Daoy (cell line): ENCODE results near the gene C17orf50. TPM values are rescaled to one million over a fixed set of nuclear protein-coding genes. Genes with fewer than 3 reads are reported as not detected.

Experiments
- DNase-seq: peaks from one replicate; pipeline ENCODE4 v3.0.0-alpha.2; 2015; ENCODE audit warnings: low read depth
- total RNA-seq: library from RNA; depleted of rRNA; stranded (reverse); fragments of >200 nt; shearing (Covaris generic); gene quantifications from 2 replicates; pipeline ENCODE4 v1.2.3, GENCODE V29; 2014

C17orf50 gene
- total RNA-seq, 1 experiment from 2014 or later: not detected

DNA sequence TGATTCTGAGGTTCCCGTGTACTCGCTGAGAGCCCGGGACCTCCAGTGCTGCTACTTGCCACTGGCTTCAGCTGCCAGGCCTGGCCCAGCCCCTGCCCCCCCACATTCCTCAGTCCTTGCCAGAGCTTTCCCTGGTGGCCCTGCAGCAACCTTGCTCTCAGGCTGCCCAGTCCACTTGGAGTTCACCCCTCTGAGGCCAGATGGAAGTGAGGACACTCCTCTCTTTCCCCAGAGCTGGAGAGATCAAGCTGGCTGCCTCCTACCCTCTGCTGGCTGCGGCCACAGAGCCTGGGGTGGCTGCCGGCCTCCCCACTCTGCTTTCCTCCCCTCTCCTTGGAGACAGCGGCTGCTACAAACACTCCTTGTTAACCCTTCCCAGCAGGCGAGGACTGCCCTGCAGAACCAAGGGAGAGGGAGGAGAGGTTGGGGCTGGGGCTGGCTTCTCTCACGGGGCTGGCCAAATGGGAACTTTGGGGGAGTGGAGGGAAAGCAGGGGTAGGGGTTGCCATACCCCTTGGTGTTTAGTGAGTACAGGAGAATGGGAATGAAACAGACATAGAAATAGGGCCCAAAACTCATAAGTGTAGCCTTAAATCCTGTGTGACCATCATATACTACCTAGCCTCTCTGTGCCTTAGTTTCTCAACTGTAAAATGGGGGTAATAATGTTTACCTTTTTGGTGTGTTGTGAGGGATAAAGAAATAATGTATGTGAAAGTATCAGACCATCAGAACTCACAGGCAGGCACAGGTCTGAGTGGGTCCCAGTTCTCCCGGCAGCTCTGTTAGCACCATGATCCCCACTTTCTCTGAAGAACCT is 7.5 kb upstream of the C17orf50 start, which contains the start of gene GAS2L2:
Gene GAS2L2 (minus strand): TSS at position 295 of the 820 bp plus-strand sequence. CDS start 389 bp downstream, outside the sequence.
- no peak for DNase-seq

DNA sequence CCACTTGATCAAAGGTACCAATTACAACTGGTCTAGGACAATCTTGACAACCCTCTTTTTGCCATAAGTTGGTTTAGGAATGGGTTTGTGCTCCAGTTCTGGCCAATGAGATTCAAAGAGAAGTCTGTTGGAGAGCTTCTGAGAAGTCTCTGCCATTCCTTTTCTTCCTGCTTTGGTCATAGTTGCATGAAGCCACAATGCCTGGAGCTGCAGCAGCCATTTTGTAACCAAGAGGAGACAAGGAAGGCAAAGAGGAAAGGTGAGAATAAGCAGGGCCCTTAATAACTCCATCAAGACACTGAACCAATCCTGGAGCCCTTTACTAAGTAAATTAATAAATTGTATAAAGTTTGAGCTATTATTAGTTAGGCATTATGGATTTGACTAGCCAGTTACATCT is 3.4 kb upstream of the C17orf50 start:
- no peak for DNase-seq

GRCh38 chr17:35761601-35762000 is 914 bp downstream of the C17orf50 start:
- no peak for DNase-seq

DNA sequence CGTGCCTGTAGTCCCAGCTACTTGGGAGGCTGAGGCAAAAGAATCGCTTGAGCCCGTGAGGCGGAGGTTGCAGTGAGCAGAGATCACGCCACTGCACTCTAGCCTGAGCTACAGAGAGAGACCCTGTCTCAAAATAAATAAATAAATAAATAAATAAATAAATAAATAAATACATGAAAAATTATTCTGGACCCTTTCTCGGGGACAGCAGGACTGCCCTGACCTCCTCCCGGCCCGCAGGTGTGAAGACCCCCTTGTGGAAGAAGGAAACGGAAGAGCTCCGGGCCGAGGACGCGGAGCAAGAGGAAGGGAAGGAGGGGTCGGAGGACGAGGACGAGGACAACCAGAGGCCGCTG is 3.1 kb downstream of the C17orf50 start:
- DNase-seq: no peak

- peak; percentile 92 for DNase-seq
Measured at GRCh38 chr17:35764123-35764991, 3.7 kb downstream of the C17orf50 start.

- no peak for DNase-seq
Measured at GRCh38 chr17:35765086-35765710, 4.5 kb downstream of the C17orf50 start.

DNA sequence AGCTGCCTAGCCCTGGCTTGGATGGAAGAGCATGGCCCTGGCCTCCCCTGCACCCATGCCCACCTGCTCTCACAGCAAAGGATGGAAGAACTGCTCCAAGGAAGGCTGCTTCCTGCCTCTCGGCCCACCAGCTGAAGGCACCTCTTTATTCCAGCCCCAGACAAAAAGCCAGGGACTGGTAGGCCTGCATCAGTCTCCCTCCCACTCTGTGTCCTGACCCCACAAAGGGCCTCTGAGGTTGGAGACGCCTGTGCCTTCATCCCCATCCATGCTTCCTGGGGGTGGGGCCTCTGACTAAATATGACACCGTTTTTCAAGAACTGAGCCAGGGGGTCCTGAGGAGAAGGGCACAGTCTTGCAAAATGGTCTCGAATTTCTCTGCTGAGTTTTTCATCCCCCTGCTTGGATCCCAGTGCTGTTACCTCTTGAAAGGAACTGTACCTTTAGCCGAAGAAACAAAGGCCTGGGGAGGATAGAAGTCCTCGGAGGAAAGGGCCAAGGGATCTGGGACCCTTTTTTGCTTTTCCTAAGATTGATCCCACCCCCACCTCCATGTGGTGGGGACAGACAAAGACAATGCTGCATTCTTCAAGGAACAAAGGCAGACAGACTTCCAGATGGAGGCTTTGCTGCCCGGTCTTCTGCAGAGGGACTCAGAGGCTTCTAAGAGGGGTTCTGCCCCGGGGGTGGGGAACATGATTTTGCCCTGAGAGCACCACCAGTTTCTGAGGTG is 5.2 kb downstream of the C17orf50 start:
- DNase-seq: no peak

- no peak for DNase-seq
Measured at GRCh38 chr17:35766489-35766877, 5.8 kb downstream of the C17orf50 start.

DNA sequence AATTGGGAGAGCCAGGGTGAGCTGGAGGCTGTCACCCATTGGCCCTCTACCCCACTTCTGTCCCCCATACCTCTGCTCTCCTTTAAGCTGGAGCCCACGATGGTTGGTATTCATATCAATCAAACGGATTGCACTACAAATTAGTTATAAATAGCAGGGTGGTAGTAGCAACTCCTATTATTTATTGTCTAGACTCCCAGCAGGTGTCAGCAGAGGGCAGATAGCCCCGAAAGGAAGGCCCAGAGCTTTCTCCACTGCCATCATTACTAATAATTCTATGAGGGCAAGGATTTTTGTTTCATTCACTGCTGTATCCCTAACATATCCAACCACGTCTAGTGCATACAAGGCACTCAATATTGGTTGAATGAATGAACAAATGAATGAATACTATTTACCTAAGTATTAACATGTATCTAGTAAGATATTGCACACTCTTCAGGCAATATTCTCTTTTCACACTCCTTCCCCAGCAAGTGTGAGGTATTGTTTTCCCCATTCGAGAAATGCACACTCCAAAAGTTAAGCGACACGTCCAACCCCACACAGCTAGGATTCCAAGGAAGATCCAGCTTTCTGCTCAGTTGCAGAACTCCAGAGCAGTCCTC is 6.3 kb downstream of the C17orf50 start:
- DNase-seq: no peak

DNA sequence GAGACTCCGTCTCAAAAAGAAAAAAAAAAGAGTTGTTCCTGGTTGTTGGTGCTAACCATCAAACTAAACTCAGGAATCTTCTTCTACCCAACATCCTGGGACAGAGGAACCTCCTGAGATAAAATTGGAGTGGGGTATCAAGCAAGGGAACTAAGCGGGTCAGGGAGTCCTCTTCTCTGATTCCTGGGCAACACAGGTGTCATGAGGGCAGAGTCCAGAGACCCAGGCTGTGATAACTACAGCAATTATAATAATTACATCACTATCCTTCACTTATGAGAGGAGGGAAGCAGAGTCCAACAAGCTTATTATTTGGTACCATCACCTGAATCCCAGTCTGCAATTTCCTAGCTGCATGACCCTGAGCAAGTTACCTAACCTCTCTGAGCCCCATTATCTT is 8.1 kb downstream of the C17orf50 start:
- DNase-seq: no peak

DNA sequence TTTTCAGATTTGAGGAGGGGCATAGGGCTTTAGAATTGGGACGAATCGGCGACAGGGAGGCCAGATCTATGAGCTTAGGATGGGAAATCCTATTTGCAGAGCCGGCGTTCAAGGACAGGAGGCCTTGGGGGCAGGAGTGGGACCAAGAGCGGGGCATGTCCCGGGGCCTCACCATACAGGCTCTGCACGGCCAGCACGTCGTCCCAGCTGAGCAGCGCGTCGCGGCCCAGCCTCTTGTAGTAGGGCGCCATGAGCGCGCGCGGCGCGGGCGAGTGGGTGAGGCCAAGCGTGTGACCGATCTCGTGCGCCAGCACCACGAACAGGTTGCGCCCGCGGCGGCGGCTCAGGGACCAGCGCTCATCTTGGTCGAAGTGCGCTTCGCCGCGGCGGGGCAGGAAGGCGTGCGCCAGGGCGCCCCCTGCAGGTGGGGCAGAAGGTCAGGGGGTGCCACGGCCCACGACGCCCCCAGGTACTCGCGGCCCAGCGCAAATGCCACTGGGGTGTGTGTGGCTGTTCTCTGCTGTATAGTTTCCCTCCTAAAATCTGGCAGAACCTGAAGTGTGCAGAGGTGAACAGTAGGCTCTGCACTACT is 9.3 kb downstream of the C17orf50 start:
- DNase-seq: no peak

DNA sequence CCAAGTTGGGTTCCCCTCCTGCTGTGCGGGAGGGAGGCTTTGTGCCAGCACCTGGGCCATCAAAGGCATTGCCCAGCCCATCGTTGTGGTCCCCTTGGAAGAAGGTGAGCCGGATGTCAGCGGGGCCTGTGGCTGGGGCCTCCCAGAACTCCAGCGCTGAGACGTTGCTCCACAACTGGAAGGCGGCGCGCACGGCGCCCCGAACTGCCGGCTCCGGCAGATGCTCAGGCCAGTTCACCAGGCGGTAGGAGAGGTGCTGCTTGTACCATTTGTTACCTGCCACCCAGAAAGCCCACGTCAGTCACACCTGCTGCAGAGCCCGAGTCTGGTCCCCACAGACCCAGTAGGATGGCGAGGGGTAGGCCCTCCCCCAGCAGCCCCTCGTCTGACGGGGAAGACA is 12.4 kb downstream of the C17orf50 start:
- DNase-seq: no peak

- DNase-seq: no peak
Measured at GRCh38 chr17:35773679-35774425, 13.2 kb downstream of the C17orf50 start.

DNA sequence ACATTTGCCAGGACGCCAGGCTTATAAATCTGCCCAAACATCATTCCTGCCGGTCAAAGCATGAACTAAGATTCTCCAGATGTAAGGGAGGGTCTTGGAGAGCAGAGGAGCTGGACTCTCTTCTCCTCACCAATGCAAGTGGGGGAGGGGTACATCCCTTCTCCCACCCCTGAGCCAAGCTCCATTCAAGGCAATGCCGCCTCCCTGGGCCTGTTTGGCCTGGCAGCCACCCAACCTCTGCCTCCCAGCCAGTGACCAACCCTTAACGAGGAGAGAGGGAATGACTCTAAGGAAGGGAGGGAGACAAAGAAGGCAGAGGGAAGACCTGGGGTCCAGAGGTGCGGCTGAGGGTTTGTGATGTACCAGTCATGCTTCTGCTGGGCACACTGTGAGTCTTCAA is 13.8 kb downstream of the C17orf50 start:
- DNase-seq: peak; percentile 70

GRCh38 chr17:35775039-35775438 is 14.4 kb downstream of the C17orf50 start:
- no peak for DNase-seq

GRCh38 chr17:35775583-35775982 is 14.9 kb downstream of the C17orf50 start:
- DNase-seq: no peak

DNA sequence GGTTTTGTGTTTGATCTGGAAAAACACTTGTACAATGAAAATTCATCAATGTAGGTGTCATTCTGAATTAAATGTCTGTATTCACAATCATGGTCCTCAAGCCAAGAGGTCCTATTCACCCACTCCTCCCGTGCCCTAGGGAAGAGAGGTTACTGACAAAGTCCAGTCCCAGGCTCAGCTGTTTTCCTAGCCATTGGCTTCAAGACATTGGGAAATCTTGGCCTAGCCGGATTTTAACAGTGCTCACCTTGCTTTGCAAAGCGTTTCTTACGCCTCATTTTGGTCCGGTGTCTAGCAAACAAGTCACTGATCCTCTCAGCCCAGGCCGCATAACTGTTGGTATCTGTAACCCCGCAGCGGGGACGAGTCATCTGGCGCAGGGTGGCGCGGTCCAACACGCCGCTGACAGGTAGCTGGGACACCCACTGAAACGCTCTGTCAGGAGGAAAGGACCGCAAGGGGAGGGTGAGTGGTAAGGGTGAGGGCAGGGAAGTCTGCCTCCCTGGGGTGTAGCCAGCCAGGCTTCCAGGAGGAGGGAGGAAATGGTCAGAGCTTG is 18.0 kb downstream of the C17orf50 start:
- no peak for DNase-seq

DNA sequence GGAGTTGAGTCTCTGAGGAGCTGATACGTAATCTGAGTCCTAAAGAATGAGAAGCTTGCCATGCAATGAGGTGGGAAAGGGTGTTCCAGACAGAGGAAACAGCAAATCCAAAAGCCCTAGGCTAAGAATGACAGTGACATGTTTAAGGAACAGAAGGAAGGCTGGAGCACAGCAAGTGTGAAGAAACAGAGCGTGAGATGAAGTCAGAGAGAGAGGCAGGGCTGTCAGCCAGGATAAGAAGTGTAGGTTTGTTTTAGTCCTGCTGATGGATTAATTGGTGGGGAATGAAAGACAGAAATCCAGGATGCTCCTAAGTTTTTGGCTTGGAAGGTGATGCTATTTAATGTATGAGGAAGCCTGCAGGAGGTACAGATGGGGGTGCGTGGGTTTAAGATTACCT is 20.3 kb downstream of the C17orf50 start:
- DNase-seq: no peak

- no peak for DNase-seq
Measured at GRCh38 chr17:35784895-35785294, 24.2 kb downstream of the C17orf50 start.

- DNase-seq: no peak
Measured at GRCh38 chr17:35786941-35787432, 26.3 kb downstream of the C17orf50 start.
